Measurements from ENCODE around the gene SHC3. TPM values are rescaled to one million over a fixed set of nuclear protein-coding genes. Genes with fewer than 3 reads are reported as not detected.

SHC3 gene
- polyA plus RNA-seq, 4 donors, result 1.2 to 3.3 (median 2.6) TPM

DNA sequence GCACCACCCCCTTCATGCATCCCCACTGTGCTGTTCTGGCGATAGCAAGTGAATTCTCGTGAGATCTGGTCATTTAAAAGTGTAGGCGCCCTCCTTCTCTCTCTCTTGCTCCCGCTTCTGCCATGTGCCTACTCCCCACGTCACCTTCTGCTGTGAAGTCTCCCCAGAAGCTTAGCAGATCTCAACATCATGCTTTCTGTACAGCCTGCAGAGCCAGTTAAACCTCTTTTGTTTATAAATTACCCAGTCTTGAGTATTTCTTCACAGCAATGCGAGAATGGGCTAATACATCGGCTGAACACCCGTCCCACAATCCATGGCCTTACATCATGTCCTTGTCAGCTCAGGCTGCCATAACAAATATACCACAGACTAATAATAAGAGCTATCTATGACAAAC, 17.4 kb downstream of the SHC3 start:
- DNase-seq (ENCODE audit: low read depth in 4 of 4, low spot score in 3 of 4), result no peak

DNA sequence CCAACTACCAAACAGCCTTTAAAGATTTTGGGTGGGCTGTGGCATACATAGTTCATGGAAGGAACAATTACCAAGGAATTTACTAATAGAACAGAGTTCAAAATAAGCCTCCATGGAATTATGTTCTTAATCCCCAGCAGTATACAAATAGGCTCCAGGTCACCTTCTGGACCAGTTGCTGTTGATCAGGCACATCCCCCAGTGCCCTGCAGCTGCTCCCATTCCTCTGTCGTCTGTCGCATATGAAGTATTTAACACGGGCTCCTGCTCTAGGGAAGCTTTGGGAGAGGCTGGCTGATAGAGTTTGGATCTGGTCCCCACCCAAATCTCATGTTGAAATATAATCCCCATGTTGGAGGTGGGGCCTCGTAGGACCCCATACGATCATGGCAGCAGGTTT, 17.8 kb downstream of the SHC3 start:
- no peak for DNase-seq (ENCODE audit: low read depth in 4 of 4, low spot score in 3 of 4)

DNA sequence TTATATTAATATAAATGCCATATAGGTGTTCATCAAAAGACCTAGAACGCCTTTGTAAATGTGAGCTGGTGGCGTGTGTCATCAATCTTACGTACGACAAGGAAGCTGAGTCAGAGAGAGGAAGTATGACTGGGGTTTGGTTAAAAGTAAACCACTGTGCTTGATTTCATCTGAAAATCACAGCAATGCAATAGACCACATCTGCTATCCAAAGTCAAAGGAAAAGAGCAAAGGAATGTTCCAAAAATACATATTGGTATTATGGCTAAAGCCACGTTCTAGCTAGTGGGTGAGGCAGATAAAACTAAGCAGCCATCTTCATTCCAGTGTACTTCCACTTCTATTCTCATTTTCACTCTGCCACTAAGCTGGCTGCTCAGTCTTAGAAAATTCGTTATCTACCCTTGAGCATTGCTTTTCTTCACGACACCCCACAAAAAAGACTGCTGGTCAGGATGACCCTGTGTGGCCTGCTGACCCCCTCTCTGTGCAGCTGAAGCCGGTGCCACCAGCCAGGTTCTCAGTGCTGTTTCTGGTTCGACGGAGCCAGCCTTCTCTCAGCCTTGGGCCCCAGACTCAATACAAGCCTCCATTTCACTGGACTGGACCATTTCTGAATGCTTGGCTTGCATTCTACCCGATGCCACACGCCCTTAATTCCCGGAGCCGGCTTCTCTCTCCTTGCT, 23.8 kb downstream of the SHC3 start:
- DNase-seq (ENCODE audit: low read depth in 4 of 4, low spot score in 3 of 4), result no peak

DNA sequence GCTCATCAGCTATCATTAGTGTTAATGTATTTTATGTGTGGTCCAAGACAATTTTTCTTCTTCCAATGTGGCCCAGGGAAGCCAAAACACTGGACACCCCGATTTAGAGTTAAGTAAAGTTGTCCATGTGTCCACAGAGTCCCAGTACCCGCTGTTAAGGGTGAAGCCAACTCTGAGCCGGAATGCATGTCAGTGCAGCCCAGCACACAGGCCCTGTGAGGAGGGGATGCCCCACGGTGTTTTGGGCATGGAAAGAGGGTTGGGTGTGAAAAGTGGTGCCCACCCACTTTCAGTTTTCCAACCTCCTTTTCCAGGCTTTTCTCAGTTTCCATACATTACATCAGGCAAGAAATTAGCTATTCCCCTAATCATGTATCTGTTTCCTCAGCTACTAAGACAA, 24.4 kb downstream of the SHC3 start:
- no peak for DNase-seq (ENCODE audit: low read depth in 4 of 4, low spot score in 3 of 4)

DNA sequence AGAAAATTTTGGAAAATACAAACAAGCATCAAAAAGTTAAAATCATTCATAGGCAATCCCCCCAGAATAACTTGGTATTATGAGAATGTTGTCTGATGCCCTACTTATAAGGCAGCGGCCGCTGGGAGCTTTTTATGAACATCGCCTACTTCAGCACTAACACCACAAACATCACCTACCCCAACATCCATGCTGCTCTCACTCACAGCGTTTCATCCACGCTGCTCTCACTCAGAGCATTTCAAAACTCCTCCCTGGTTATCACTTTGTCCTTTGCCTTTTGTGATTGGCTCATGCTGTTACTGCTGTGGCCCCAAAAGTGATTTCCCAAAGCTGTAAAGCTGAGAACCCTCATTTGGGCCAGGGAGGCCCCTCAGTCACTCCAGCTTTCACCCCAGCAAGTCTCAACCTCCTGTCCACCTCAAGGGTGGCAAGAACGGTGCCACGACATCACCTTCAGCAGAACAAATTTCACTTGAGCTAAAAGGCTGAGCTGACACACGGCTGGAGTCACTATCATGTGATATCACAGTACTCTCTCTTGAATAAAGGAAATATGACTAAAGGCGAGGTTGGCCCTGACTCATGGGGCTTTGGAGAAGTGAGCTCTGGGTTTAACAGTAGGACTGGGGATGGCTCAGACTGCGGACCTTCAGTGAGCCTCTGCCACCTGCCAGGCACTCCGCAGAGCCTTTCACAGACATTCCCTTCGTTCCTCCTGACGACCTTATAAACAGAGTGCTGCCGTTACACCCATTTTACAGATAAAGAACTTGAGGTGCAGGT, 25.2 kb downstream of the SHC3 start:
- DNase-seq (ENCODE audit: low read depth in 4 of 4, low spot score in 3 of 4), result no peak

DNA sequence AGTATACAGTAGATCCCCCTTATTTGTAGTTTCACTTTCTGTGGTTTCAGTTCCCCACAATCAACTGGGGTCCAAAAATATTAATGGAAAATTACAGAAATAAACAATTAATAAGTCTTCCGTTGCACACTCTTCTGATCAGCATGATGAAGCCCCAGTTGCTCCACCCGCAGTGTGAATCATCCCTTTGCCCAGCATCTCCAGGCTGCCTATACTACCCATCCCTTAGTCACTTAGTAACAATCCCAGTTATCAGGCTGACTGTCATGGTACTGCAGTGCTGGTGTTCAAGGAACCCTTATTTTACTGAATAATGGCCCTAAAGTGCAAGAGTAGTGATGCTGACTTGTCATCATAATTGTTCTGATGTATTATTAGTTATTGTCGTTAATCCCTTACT, 28.9 kb downstream of the SHC3 start:
- no peak for DNase-seq (ENCODE audit: low read depth in 4 of 4, low spot score in 3 of 4)

DNA sequence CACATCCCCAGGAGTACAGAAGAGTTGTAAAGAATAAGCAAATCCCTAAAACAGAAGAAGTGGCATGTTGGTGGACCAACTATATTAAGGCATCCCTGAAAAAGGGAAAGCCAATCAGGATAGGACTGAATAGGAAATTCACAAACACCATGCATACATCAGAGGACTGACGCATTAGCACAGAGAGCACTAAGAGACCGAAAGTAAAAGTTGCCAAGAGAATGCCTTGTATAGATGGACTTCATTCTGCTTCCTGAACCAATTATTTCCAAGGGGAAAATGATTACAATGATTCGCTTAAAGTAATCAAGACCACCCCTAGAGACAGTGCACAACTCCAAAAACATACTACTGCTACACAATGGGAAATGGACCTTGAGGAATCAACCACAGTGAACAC, 33.5 kb downstream of the SHC3 start:
- no peak for DNase-seq (ENCODE audit: low read depth in 4 of 4, low spot score in 3 of 4)

DNA sequence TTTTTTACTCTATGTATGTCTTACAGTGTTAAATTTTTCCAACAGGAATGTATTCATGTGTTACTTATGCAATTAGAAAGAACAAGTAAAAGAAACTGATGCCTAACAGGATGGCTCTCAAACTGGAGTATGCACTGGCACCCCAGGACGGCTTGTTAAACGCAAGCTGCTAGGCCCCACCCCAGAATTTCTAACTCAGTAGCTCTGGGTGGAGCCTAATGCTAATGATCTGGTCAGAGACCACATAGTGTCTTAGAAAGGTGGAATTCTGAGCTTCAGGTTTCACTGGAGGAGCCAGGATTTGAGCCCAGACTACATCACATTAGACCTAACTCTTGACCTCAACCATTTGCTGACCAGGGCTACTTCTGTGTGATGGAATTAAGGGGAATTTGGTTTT, 34.4 kb downstream of the SHC3 start:
- DNase-seq (ENCODE audit: low read depth in 4 of 4, low spot score in 3 of 4), result no peak

DNA sequence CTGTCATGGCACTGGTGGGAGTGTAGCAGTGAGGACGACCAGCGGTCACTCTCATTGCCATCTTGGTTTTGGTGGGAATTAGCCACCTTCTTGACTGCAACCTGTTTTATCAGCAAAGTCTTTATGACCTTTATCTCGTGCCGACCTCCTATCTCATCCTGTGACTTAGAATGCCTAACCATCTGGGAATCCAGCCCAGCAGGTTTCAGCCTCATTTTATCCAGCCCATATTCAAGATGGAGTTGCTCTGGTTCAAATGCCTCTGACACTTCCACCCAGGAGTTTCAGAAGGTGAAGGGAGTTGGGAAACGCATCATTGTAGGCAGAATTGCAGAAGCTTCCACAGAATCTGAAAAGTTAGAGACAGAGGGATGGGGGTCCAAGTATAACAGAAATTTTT, 35.4 kb downstream of the SHC3 start:
- DNase-seq (ENCODE audit: low read depth in 4 of 4, low spot score in 3 of 4), result no peak

DNA sequence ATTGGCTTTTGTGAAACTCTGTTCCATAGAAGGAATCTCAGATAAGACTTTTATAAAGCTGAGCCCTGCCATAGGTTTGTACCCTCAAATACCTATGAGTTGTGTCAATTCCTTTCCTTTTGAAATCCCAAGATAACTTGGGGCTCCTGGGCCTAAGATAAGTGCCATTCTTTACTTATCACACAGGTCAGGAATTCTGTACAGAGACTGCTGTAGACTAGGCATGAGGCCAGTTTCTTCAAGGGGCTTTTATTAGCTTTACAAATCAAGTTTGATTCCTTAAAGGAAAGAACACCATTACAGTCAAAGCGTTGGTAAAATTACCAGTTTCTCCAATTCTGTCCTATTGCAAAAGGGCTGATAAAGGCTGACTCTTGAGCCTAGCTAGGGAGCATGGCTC, 39.2 kb downstream of the SHC3 start:
- no peak for DNase-seq (ENCODE audit: low read depth in 4 of 4, low spot score in 3 of 4)

DNA sequence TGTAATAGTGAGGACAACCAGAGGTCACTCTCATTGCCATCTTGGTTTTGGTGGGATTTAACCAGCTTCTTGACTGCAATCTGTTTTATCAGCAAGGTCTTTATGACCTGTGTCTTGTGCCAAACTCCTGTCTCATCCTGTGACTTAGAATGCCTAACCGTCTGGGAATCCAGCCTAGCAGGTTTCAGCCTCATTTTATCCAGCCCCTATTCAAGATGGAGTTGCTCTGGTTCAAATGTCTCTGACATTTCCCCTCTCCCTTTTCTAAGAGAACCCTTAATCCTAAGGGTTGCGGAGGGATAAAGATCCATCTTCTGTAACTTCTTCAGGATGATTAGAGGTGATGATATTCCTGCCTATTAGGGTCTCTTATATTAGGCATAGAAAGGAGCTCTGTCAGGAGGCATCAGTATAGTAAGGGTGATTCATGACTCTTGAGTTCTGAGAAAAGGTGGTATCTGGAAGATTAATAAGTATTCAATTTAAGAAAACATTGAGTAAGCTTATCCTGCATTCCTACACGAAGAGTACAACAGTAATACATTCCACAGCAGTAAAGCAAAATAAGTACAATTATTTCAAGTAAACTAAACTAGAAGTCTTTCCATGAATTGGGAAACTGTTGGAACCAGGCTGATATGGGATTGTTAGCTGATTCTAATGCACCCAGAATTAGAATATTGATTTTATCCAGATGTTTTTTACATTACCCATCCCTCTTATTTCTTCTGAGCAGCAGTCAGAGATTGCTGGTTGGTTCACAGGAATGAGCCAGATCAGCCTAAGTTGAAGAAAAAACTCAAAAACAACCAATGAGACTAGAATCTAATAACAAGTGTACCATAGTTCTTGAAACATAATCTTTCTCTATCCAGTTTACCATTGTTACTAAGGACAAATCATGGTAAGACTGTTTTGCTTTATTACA, 39.9 kb downstream of the SHC3 start:
- DNase-seq (ENCODE audit: low read depth in 4 of 4, low spot score in 3 of 4), result no peak

DNA sequence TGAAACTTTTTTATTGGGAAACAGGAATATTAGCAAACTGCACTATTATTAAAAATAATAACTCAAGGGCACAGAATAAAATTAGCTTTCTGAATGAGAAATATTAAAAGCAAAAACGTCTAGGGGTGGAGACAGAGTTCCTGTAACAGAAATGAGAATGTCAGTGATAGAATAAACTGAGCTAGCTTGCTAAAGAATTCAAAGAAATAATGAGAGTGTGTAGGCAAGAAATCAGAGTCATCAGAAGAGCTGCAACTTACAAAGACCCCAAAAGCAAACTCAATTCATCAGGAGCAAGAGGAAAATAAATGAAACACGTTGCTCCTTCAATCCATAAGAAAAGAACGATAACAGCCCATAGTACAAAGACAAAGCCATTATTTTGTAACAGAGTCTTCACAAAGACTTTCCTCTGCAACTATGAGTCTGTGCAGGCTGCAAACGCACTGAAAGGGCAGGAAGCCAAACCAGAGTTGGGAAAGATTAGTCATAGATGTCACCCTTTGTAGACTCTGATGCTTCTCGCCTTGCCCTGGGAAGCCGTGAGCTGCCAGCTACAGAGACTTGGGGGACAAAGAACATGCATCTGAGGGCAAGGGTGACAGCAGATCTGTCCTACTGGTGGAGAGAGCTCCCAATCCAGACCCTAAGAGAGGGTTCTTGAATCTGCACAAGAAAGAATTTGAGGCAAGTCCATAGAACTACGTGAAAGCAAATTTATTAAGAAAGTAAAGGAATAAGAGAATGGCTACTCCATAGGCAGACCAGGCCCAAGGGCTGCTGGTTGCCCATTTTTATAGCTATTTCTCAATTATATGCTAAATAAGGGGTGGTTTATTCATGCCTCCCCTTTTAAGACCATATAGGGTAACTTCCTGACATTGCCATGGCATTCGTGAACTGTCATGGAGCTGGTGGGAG, 40.8 kb downstream of the SHC3 start:
- DNase-seq (ENCODE audit: low read depth in 4 of 4, low spot score in 3 of 4), result no peak

DNA sequence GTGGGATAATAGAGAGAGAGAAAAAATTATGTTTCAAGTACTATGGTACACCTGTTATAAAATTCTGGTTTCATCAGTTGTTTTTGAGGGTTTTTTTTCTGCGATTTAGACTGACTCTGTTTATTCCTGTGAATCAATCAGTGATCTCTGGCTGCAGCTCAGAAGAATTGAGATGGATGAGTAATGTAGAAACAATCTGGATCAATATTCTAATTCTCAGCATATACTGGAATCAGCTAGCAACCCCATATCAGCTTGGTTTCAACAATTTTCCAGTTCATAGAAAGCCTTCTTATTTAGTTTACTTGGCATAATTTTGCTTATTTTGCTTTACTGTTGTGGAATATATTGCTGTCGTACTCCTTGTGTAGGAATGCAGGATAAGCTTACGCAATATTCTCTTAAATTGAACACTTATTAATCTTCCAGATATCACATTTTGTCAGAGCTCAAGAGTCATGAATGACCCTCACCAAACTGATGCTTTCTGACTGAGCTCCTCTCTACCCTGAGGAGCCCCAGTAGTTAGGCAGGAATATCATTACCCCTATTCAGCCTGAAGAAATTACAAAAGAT, 42.9 kb downstream of the SHC3 start:
- DNase-seq (ENCODE audit: low read depth in 4 of 4, low spot score in 3 of 4), result no peak

DNA sequence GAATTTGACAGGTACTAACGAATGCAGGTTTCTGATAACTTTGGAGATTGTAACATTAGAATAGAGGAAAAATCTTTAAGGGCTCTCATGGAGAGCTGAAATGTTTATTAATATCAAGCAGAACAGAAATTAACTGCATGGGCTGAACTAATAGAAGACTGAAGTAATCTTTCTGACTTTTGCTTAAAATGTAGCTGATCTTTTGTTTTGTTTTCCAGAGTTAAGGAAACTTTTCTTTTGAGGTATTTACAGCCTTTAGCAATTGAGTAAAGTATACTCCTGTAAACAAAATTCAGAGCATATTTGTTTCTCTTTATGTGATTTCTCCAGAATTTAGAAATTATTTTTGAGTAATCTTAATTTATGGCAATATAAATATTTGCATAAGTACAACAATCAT, 43.9 kb downstream of the SHC3 start:
- DNase-seq (ENCODE audit: low read depth in 4 of 4, low spot score in 3 of 4), result no peak

DNA sequence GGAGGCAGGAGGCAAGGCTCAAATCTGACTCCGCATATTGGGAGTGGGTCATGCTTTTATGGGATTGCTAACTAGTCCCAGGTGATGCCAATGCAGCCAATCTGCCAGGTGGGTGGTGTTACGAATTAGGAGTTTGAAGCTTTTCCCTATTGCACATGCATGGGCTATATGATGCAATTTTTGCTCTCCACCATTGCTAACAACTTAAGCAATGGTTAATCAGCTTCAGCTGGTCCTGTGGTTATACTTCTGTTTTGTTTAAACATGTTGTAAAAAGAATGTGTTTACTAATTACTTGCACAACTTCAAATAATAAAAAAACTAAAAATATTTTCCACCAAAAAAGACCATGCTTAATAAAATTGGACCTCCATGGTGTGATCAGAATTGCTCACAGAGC, 55.7 kb downstream of the SHC3 start:
- DNase-seq (ENCODE audit: low read depth in 4 of 4, low spot score in 3 of 4), result no peak

DNA sequence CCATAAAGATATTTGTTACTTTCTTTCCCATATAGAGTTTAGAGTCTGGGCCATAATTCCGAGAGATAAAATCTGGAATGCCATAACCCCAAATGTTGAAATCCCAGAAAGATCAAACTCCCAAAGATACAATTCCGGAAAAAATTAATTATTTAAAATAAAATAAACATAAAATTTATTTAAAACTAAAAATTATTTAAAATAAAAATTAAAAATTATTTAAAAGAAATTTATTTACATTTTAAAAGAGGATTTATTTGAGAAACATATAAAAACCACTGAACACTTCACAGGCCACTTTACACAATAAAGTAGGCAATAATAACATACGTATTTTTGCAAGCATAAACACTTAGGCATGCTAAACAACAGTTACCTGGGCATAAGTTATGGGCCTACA, 57.9 kb downstream of the SHC3 start:
- DNase-seq (ENCODE audit: low read depth in 4 of 4, low spot score in 3 of 4), result no peak

DNA sequence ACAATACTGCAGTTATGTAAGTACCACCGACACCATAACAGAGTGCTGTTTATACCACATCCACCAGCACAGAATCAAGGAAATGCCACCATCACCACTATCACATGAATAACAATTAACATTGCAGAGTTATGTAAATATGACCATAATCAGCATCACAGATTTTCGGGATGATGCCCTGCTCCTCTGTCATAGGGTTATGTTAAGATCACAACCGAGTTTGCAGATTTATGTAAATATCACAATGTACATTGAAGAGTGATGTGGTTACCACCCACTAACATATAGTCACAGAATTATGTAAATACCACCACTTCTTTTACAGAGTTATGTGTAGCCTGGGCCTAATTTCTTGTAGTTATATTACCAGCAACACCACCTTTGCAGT, 61.8 kb downstream of the SHC3 start:
- no peak for DNase-seq (ENCODE audit: low read depth in 4 of 4, low spot score in 3 of 4)

DNA sequence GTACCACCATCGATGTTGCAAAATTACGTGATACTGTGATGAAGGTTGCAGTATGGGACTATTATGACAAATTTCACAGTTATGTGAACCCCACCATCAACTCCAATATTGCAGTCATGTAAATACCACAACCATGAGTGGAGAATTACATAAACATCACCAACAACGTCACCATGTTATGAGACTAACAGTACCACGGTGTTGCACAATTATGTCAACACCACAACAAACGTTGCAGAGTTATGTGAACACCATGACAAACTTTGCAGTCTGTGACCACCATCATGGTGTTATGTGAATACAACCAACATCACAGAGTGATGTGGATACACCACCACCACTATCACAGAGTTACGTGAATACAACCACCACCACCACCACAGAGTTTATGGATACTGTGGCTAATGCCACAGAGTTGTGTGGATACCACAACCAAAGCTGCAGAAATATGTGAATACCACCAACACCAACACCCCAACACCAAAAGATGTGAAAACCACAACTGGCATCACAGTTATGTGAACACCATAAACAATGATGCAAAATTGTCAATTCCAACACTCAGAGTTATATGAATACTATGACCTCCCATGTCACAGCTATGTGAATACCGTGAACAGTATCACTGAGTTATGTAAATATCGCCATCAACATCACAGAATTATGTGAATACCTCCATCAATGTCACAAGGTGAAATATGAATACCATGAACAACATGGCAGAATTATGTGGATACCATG, 62.4 kb downstream of the SHC3 start:
- DNase-seq (ENCODE audit: low read depth in 4 of 4, low spot score in 3 of 4), result no peak

DNA sequence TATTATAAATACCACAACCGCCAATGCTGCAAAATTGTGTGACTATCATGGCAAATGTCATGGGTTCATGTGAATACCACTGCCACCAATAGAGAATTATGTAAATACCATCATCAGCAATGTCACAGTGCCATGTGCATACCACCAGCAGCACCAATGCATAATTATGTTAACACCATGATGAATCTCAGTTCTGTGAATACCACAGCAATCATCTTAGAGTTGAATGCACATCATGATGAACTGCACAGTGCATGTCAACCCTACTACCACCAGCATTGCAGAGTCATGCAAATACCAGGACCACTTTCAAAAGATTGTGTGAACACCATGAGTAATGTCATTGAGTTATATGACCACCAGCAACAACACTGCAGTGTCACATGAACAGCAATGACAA, 63.2 kb downstream of the SHC3 start:
- DNase-seq (ENCODE audit: low read depth in 4 of 4, low spot score in 3 of 4), result no peak

All from left renal pelvis (tissue), 4 donors.